PFSK-1 (cell line): ENCODE measurements around the gene COMTD1.

Source experiments
- FOXP2 ChIP-seq: optimal IDR thresholded peaks from 2 replicates; pipeline ENCODE3; 2011; ENCODE audit warnings: borderline replicate concordance, control low read depth, inconsistent platforms; ENCODE audit not compliant: insufficient read depth; ENCODE audit errors: extremely low read length, extremely low read depth
- POLR2AphosphoS5 ChIP-seq: IDR thresholded peaks from 2 replicates; pipeline ENCODE4 v1.6.1; 2012; ENCODE audit warnings: low read depth, mild to moderate bottlenecking, control low read depth, low read length, moderate library complexity
- REST ChIP-seq, 2 experiments: IDR thresholded peaks; 2 replicates each; pipeline versions ENCODE4 v1.6.1 to v1.8.0; 2011 to 2012; ENCODE audit warnings: low read depth in 2 of 2, low read length in 2 of 2, control low read depth in 1 of 2, inconsistent platforms in 1 of 2, mild to moderate bottlenecking in 1 of 2, moderate library complexity in 1 of 2; ENCODE audit not compliant: insufficient read depth in 1 of 2
- SIN3A ChIP-seq: IDR thresholded peaks from 2 replicates; pipeline ENCODE4 v1.6.1; 2012; ENCODE audit warnings: mild to moderate bottlenecking, low read length, moderate library complexity, borderline replicate concordance; ENCODE audit not compliant: insufficient read depth
- TAF1 ChIP-seq: IDR thresholded peaks from 2 replicates; pipeline ENCODE4 v1.6.1; 2012; ENCODE audit warnings: low read length, control low read depth, borderline replicate concordance; ENCODE audit not compliant: insufficient read depth

Gene COMTD1

DNA sequence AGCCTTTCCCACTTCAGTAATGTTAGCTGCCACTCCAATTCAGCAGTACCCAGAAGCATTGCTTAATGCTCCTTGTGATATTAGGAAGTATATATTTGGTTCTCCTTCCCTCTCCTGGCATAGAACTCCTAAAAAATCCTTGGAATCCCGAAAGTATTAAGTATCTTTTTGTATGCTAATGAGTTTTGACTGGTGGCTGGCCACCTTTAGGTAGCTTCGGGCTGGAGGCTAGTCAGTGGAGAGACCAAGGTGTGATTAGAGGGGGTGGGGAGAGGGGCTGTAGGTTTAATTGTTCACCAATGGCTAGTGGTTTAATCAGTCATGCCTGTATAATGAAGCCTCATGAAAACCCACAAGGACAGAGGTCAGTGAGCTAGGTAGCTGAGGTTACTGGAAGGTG, 12.2 kb downstream of the COMTD1 start:
- no peak for TF ChIP-seq FOXP2
- no peak for TF ChIP-seq POLR2AphosphoS5
- TF ChIP-seq SIN3A = no peak
- TF ChIP-seq TAF1 = no peak
- no peak for TF ChIP-seq REST (IDR thresholded peaks at IDR 0.05; ENCODE audit: insufficient read depth in 1 of 2, low read depth in 2 of 2, low read length in 2 of 2)

- TF ChIP-seq TAF1 (no peak), SIN3A (no peak), POLR2AphosphoS5 (no peak), REST (IDR thresholded peaks at IDR 0.05; ENCODE audit: insufficient read depth in 1 of 2, low read depth in 2 of 2, low read length in 2 of 2) (no peak), FOXP2 (no peak)
Observed at GRCh38 chr10:75220274-75220673, 15.5 kb downstream of the COMTD1 start.

GRCh38 chr10:75212343-75212742, 23.4 kb downstream of the COMTD1 start:
- TF ChIP-seq SIN3A (no peak), POLR2AphosphoS5 (no peak), TAF1 (no peak), REST (IDR thresholded peaks at IDR 0.05; ENCODE audit: insufficient read depth in 1 of 2, low read depth in 2 of 2, low read length in 2 of 2) (no peak), FOXP2 (no peak)

DNA sequence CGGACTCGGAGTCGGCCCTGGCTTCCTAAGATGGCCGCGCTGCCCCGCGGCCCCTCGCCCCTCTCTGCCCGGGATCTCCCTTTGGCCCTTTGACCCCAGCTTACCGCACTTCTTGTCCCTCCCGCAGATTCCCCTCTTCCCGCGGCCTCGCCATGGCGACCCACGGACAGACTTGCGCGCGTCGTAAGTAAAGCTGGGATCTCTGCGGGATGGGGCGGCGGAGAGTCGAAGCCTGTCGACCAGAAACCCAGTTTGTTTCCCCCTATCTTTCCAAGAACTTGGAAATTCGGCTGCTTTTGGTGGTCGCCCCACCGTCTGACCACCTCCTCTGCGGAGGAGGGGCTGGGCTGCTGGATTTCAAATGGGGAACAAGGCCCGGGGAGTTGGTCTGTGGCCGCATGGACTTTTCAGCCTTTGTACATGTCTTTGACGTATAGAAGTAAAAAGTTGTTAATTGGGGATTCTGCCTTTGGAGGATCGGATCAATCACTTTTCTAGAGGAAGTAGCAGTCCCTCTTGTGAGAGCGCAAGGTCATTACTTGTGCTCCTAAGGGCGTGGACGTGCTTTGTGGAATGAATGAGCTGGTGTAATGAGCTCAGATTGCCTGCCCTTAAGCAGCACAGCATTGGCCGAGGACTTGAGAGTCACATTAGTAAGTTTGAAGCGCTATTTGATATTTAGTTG, 24.6 kb downstream of the COMTD1 start:
- TF ChIP-seq FOXP2 = no peak
- TF ChIP-seq TAF1 = peak; percentile 47; the same call in 1 of the 2 replicates
- peak; percentile 52; the same call in 1 of the 2 replicates for TF ChIP-seq SIN3A

DNA sequence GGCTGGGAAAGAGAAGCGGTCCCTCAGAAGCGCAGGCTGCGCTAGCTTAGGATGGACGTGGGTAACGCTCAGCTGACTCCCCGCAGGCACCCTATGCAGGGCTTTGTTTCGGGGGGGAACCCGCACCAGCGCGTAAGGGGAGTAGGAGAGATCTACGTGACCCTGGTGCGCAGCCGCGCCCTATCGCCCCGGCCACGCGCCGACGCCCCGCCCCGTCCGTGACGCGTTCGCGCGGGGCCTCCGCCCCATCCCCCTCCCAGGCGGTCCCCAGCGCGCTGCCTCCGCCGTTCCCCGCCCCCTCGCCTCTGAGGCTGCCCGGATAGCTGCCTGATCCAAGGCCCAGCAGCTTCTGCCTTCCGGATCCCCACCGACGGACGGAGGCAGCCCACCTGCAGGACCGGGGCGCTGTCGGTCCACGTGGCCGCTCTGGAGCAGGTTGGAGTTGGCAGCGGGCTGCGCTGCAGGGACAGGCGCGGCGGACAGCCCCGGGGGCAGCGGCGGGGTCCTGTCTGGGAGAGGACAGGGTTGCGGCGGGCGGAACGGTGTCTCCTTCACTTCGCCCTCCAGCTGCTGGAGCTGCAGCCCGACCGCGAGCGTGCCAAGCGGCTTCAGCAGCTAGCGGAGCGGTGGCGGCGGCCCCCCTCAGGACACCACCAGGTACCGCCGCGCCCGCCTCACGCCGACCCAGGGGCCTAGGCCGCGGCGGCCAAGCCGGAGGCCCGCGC, 25.3 kb downstream of the COMTD1 start, which contains the start of gene VDAC2:
VDAC2 (plus strand) TSS at position 515 of the 725 bp plus-strand sequence. CDS start 363 bp downstream, outside the sequence.
- peak; percentile 77 for TF ChIP-seq POLR2AphosphoS5
- 0 out of 4 replicates have a peak, but pooled peaks of 1 of the 2 experiments have one; percentile 3 for TF ChIP-seq REST (IDR thresholded peaks at IDR 0.05; ENCODE audit: insufficient read depth in 1 of 2, low read depth in 2 of 2, low read length in 2 of 2)
- peak; percentile 88 for TF ChIP-seq TAF1
- no peak for TF ChIP-seq SIN3A
- TF ChIP-seq FOXP2 = peak; percentile 90
